Spleen (tissue), 11 donors: ENCODE data around the gene COL27A1. TPM values are rescaled to one million over a fixed set of nuclear protein-coding genes. Genes with fewer than 3 reads are reported as not detected.

Experiments used
- DNase-seq: peaks from one replicate; pipeline ENCODE4 v3.0.0-alpha.2; 2020
- H3K27ac ChIP-seq, 8 donors: fragments of 200-600 bp; sonication (generic) in 7 of 8; 1 replicate in 4 of 8; 2 replicates in 4 of 8; pipeline versions ENCODE4 v1.5.0 to v1.8.0; 2016 to 2021; ENCODE audit warnings: inconsistent platforms in 4 of 8, mild to moderate bottlenecking in 4 of 8, moderate library complexity in 1 of 8
- H3K27me3 ChIP-seq, 7 donors: fragments of 200-600 bp; sonication (generic) in 6 of 7; replicated peaks in 1 of 7; 1 replicate in 4 of 7; 2 replicates in 3 of 7; pipeline versions ENCODE4 v1.5.0 to v1.8.0; 2016 to 2021; ENCODE audit warnings: inconsistent platforms in 3 of 7, mild to moderate bottlenecking in 1 of 7
- H3K36me3 ChIP-seq, 6 donors: fragments of 200-600 bp; sonication (generic) in 5 of 6; 1 replicate in 4 of 6; 2 replicates in 2 of 6; pipeline versions ENCODE4 v1.5.0 to v1.8.0; 2016 to 2021; ENCODE audit warnings: inconsistent platforms in 2 of 6
- H3K4me1 ChIP-seq, 6 donors: fragments of 200-600 bp; sonication (generic) in 5 of 6; 1 replicate in 3 of 6; 2 replicates in 3 of 6; pipeline versions ENCODE4 v1.5.0 to v1.8.0; 2016 to 2021; ENCODE audit warnings: inconsistent platforms in 3 of 6
- H3K4me3 ChIP-seq, 8 donors: fragments of 200-600 bp; sonication (generic) in 7 of 8; 1 replicate in 4 of 8; 2 replicates in 4 of 8; pipeline versions ENCODE4 v1.5.0 to v1.8.0; 2016 to 2021; ENCODE audit warnings: inconsistent platforms in 4 of 8, mild to moderate bottlenecking in 4 of 8, moderate library complexity in 2 of 8
- H3K9me3 ChIP-seq, 8 donors: fragments of 200-600 bp; sonication (generic) in 7 of 8; 1 replicate in 4 of 8; 2 replicates in 4 of 8; pipeline versions ENCODE4 v1.5.0 to v1.8.0; 2016 to 2021; ENCODE audit warnings: inconsistent platforms in 4 of 8
- CTCF ChIP-seq, 11 experiments: fragments of 200-600 bp in 7 of 11; fragments of 450-650 bp in 4 of 11; sonication (generic) in 4 of 11; IDR thresholded peaks in 8 of 11; conservative IDR thresholded peaks in 3 of 11; 1 replicate in 7 of 11; 2 replicates in 4 of 11; pipeline versions ENCODE4 v1.4.0 to v1.8.0; 2016 to 2021; ENCODE audit warnings: antibody characterized with exemption in 11 of 11, inconsistent platforms in 4 of 11, mild to moderate bottlenecking in 1 of 11
- POLR2A ChIP-seq, 3 donors: fragments of 450-650 bp; IDR thresholded peaks; one replicate each; pipeline ENCODE4 v1.5.1; 2017; ENCODE audit warnings: antibody characterized with exemption in 3 of 3, mild to moderate bottlenecking in 1 of 3
- POLR2AphosphoS5 ChIP-seq, 3 donors: sonication (generic); formaldehyde crosslinking; IDR thresholded peaks; one replicate each; pipeline ENCODE4 v1.5.1; 2017; ENCODE audit warnings: antibody characterized with exemption in 3 of 3
- WGBS, 5 donors: extraction: QIAGEN DNeasy Blood & Tissue Kit in 3 of 5; methylation state at CpG; one replicate each; pipeline versions ENCODE4 v1.1.5 to v1.1.7; 2013 to 2018; 5-methylcytosine and 5-hydroxymethylcytosine counted together
- intact Hi-C: fragments of 100-400 bp; cut with DNase I; formaldehyde crosslinking; loops from one replicate; pipeline ENCODE4 v1.15.0; 2023; ENCODE audit warnings: low total_unique reads
- polyA plus RNA-seq, 3 donors: library from polyadenylated mRNA; stranded (reverse); fragments of 200-250 nt; gene quantifications; one replicate each; pipeline ENCODE4 v1.2.1, GENCODE V29; 2013
- total RNA-seq, 7 donors: library from RNA; depleted of rRNA in 3 of 7; stranded (reverse); fragments of >200 nt in 3 of 7; fragmentation: NEBNext Ultra II Directional in 4 of 7; extraction: Animal tissue kit (Norgen Biotek cat#: 25700) in 4 of 7; gene quantifications; one replicate each; pipeline versions ENCODE4 v1.1.0 to v1.2.1, GENCODE V29; 2016 to 2021
- donor health status: healthy with polysubstance abuse.
- donor health status: DM: no; HTN: no; CAD: no; lungs with moderate emphysema.
- donor health status: DM: no; HTN: no; CAD: no.
- donor health status: Bipolar disorder and iron deficiency.
- donor health status: healthy.
- donor health status: DM: no; HTN: no; CAD: no.
- donor health status: DM: yes; HTN: yes; CAD: no.

COL27A1 gene
- total and polyA plus RNA-seq, 10 donors = 2.1 to 23.4 (median 6.1) TPM

DNA sequence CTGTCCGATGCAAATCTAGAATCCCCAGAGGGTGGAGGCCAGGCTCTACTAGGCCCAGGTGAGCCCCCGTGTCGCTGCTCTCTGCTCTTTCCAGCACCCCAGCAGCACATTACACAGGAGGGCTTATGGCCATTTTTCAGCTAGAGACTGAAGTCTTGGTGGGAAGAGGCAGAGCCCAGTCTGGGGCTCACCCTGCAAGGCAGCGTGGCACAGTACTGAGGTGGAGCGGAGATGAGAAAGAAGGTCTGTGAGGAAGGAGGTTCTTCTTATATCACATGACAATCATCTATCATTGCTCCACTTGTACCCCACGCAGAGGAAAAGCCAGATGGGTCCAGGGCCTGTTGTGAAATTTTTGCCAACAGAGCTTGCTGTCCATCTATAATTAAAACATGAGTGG is 46.2 kb upstream of the COL27A1 start:
- H3K4me1 ChIP-seq = peaks cover 0 to 7% (median 0%) of the 10 kb centered on the region in 6 donors
- intact Hi-C loops = no loop called here
- H3K27me3 ChIP-seq = peaks cover 0 to 36% (median 0%) of the 10 kb centered on the region in 7 donors
- TF ChIP-seq CTCF (IDR thresholded peaks at IDR 0.05 in 8 of 11, conservative IDR thresholded peaks at IDR 0.05 in 3 of 11) (no peak), POLR2A (IDR thresholded peaks at IDR 0.05) (no peak), POLR2AphosphoS5 (IDR thresholded peaks at IDR 0.05) (no peak)
- no peaks in the 10 kb centered on the region for H3K9me3 ChIP-seq
- H3K36me3 ChIP-seq = no peaks in the 10 kb centered on the region
- no peak overlapping the region for H3K27ac ChIP-seq
- H3K4me3 ChIP-seq = no peak overlapping the region
- whole genome bisulfite sequencing, 5 donors = 78 to 92% (median 89%) methylated on average over 6 of the region's 6 CpGs
- peak; percentile 28 for DNase-seq

DNA sequence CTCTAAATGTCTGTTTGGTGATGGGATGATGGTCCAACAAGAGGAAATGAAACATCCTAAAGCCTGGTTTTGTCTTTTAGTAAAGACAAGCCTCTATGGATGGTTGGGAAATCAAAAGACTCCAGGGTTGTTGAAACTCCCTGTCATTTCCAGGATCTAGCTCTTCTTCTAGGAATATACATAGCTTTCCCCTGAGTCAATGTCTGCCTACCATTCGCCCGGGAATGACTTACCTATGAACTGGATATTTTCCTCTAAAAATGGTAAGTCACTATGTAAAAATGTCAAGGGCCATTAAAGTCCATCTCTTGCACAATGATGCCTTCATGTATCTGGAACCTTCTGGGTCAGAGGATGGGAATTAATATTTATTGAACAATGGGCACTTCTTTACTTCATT is 45.2 kb upstream of the COL27A1 start:
- 88 to 96% (median 92%) methylated on average over 2 of the region's 2 CpGs for WGBS, 5 donors
- intact Hi-C loops = no loop called here

GRCh38 chr9:114112325-114112724 is 43.0 kb upstream of the COL27A1 start:
- Histone ChIP-seq H3K27me3 (peaks cover 0 to 49% (median 0%) of the 10 kb centered on the region in 7 donors), H3K9me3 (no peaks in the 10 kb centered on the region), H3K4me1 (peaks cover 0 to 7% (median 0%) of the 10 kb centered on the region in 6 donors), H3K27ac (no peak overlapping the region), H3K36me3 (no peaks in the 10 kb centered on the region), H3K4me3 (no peak overlapping the region)
- 62 to 88% (median 74%) methylated on average over 1 of the region's 1 CpG for WGBS, 5 donors
- intact Hi-C loops = no loop called here
- TF ChIP-seq POLR2A (IDR thresholded peaks at IDR 0.05) = no peak
- no peak for TF ChIP-seq CTCF (IDR thresholded peaks at IDR 0.05 in 8 of 11, conservative IDR thresholded peaks at IDR 0.05 in 3 of 11)
- TF ChIP-seq POLR2AphosphoS5 (IDR thresholded peaks at IDR 0.05) = no peak
- peak; percentile 36 for DNase-seq

More for the DNA sequence above, 45.2 kb upstream of the COL27A1 start:
- no peak for DNase-seq
- H3K27me3 ChIP-seq = peaks cover 0 to 36% (median 0%) of the 10 kb centered on the region in 7 donors
- H3K36me3 ChIP-seq = no peaks in the 10 kb centered on the region
- H3K4me1 ChIP-seq = peaks cover 0 to 7% (median 0%) of the 10 kb centered on the region in 6 donors
- no peak overlapping the region for H3K4me3 ChIP-seq
- H3K27ac ChIP-seq = no peak overlapping the region
- no peaks in the 10 kb centered on the region for H3K9me3 ChIP-seq
- TF ChIP-seq POLR2A (IDR thresholded peaks at IDR 0.05) (no peak), CTCF (IDR thresholded peaks at IDR 0.05 in 8 of 11, conservative IDR thresholded peaks at IDR 0.05 in 3 of 11) (no peak), POLR2AphosphoS5 (IDR thresholded peaks at IDR 0.05) (no peak)

GRCh38 chr9:114112778-114113584 is 42.4 kb upstream of the COL27A1 start:
- no peak overlapping the region for H3K27ac ChIP-seq
- H3K36me3 ChIP-seq = no peaks in the 10 kb centered on the region
- H3K27me3 ChIP-seq = peaks cover 0 to 51% (median 0%) of the 10 kb centered on the region in 7 donors
- 41 to 58% (median 53%) methylated on average over 7 to 10 of the region's 10 CpGs for WGBS, 5 donors
- peaks cover 0 to 2% (median 0%) of the 10 kb centered on the region in 6 donors for H3K4me1 ChIP-seq
- intact Hi-C loops = no loop called here
- no peak overlapping the region for H3K4me3 ChIP-seq
- TF ChIP-seq POLR2AphosphoS5 (IDR thresholded peaks at IDR 0.05) = peak; percentile 23 to 44 (median 41)
- TF ChIP-seq CTCF (IDR thresholded peaks at IDR 0.05 in 8 of 11, conservative IDR thresholded peaks at IDR 0.05 in 3 of 11) = no peak
- DNase-seq = peak; percentile 72
- H3K9me3 ChIP-seq = no peaks in the 10 kb centered on the region
